ENCODE results near the gene HDAC3. TPM values are rescaled to one million over a fixed set of nuclear protein-coding genes. Genes with fewer than 3 reads are reported as not detected.
A peak's percentile ranks its signal among the peaks of the same experiment; 100 is the strongest.

The HDAC3 gene
- 10 to 100 TPM; 66.1 to 73.8 (median 71.7) TPM for total RNA-seq

DNA sequence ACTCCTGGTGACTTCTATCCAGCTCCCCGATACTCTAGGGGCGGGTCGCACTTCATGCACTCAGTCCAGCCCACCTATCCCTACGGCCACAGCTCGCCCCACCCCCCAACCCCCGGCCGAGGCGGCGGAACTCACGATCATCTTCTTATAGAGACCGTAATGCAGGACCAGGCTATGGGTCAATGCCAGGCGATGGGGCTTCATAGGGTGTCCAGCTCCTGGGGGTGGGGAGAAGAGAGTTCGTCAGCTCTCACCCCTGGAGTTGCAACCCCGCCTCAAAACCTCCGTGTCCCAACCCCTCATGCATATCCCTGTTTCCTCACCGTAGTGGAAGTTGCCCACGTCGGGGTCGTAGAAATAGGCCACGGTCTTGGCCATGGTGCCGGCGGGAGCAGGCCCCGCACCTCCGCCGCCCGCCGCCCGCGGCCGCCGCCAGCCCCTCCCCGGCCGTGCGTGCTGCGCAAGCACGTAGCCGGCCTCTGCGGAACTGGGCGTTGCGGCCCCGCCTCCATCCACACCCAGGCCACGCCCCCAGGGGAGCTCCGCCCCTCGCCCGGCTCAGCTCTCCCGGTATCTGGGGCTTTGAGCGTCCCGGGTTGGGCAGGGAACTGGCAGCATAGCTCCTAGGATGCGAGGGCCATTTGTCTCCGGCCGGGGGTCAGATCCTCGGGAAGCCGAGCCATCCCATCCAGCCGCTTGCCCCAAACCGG lies at the start of gene HDAC3, which contains the start of gene RELL2:
HDAC3 (minus strand) TSS at position 437 of the 710 bp plus-strand sequence; CDS start at position 378, 59 bp downstream.
RELL2 (plus strand) TSS at position 585 of the 710 bp plus-strand sequence. CDS start 1,229 bp downstream, outside the sequence.
- peak within 1 kb of the TSS; percentile 92 for H3K4me3 Mint-ChIP-seq
- no peaks in the 10 kb centered on the region for H3K9me3 Mint-ChIP-seq
- peak; percentile 96 for DNase-seq
- H3K27me3 Mint-ChIP-seq (ENCODE audit: low read depth): peaks cover 1% of the 10 kb centered on the region
- ATAC-seq: peak; percentile 83 to 88
- peaks cover 15% of the 10 kb centered on the region for H3K36me3 Mint-ChIP-seq (ENCODE audit: insufficient read depth)
- H3K4me1 Mint-ChIP-seq (ENCODE audit: low read depth): peaks cover 39% of the 10 kb centered on the region

DNA sequence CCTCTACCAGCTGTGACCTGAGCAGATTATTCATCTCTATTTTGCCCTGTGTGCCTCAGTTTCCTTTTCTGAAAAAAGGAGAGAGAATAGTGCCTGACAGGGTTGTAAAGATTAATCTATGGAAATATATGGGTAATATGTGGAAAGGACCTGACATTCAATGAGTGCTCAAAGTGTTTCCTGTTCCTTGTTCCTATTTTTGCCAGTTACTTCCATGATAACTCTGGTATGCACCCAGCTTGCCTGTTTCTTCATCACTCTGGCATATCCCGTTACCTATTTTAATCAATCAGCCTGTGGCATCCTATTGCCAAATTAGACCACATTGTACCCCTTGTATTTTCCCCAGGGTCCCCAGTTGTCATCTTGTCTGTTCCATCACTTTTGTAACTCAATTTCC lies 48.9 kb upstream of the HDAC3 start:
- Mint-ChIP-seq H3K9me3 (no peaks in the 10 kb centered on the region), H3K27me3 (ENCODE audit: low read depth) (peaks cover 3% of the 10 kb centered on the region), H3K36me3 (ENCODE audit: insufficient read depth) (no peaks in the 10 kb centered on the region), H3K4me1 (ENCODE audit: low read depth) (peaks cover 20% of the 10 kb centered on the region), H3K4me3 (no peak overlapping the region)
- DNase-seq (no peak), ATAC-seq (no peak)

DNA sequence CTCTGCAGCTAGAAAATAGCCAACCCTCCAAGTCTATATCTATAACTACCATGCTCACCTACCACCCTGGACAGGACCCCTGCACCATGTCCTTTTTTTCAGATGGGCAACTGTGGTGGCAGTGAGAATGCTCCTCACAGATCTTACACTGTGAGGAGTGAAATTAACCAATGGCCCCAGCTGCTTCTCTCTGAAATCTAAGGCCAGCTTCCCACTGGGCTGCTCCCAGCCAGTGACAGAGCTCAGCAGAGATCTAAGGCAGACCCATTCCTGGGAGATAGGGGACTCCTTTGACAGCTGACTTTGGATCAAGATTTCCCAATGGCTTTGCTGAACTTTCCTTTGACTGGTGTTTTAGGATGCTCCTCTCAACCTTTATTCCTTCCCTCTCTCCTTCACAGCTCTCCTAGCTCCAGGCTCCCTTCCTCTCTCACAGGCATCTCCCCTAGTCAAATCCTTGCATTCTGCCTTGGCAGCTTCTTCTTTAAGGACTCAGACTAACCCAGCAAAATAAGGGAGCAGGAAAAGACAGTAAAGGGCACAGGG lies 47.0 kb upstream of the HDAC3 start:
- ATAC-seq: no peak
- no peak for DNase-seq
- Mint-ChIP-seq H3K36me3 (ENCODE audit: insufficient read depth) (no peaks in the 10 kb centered on the region), H3K4me1 (ENCODE audit: low read depth) (peaks cover 20% of the 10 kb centered on the region), H3K4me3 (no peak overlapping the region), H3K9me3 (no peaks in the 10 kb centered on the region), H3K27me3 (ENCODE audit: low read depth) (no peaks in the 10 kb centered on the region)

DNA sequence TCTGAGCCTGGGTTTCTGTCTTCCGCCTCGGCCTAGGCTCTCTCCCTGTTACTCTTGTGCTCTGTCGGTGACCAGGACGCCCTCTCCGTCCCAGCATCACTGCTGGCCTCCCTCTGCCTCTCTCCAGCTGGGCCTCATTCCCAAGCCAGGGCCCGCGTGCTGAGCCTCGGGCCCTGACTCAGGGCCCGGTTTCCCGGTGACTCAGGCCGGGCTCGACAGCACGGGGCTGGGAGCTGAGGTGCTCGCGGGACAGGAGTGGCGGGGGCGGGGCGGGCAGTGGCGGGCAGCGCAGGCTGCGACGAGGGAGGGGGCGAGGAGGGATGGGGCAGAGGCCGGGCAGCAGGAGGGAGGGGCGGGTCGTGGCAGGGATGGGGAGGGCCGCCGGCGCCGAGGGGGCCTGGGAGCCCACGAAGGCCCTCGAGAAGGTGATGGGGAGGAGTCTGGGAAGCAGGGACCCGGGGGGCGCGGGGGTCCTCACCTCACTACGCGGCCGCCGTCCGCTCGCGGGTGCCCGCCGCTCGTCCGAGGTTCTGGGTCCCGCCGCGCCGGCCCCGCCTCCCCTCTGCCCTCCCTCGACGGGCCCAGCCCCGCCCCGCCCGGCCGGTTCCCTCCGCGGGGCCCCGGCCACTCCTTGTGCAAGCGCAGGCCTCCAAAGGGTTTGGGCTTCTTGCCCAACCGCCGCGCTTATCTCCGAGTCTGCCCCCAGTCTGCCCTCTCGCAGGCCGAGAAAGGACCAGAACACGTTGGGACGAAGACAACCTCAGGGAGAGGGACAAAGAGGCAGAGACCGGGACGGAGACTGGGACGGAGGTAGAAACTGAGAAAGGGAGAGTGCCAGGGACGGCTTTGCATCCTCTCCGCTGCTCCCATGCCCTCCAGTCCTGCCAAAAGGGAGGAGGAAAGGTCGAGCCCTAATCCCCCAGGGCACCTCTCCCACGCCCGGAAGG lies 45.3 kb upstream of the HDAC3 start, which contains the start of gene ARAP3:
ARAP3 (minus strand) TSS at position 536 of the 947 bp plus-strand sequence. CDS start 1,744 bp downstream, outside the sequence.
- peak within 1 kb of the TSS; percentile 75 for H3K4me3 Mint-ChIP-seq
- no peaks in the 10 kb centered on the region for H3K36me3 Mint-ChIP-seq (ENCODE audit: insufficient read depth)
- H3K9me3 Mint-ChIP-seq: no peaks in the 10 kb centered on the region
- DNase-seq: peak; percentile 22
- peaks cover 20% of the 10 kb centered on the region for H3K4me1 Mint-ChIP-seq (ENCODE audit: low read depth)
- peak; percentile 72 to 77 for ATAC-seq
- H3K27me3 Mint-ChIP-seq (ENCODE audit: low read depth): no peaks in the 10 kb centered on the region

DNA sequence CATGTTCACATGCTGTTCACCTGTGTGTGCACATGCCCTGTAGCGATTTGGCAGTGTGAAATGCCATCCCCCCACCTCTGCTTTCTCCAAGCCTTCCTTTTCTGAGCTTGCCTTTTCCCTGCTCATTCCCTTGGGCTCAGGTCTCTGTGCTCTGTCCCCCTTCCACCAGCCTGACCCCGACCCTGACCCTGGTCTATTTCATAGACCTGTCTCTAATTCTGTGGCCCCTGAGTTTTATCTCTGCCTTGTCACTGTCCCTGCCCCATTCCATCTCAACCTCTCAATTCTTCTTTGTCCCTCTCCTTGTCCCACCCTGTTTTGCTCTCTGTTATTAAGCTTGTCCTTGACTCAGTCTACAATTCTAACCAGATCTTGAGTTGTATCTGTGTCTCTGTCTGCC lies 44.6 kb upstream of the HDAC3 start:
- Mint-ChIP-seq H3K27me3 (ENCODE audit: low read depth) (no peaks in the 10 kb centered on the region), H3K9me3 (no peaks in the 10 kb centered on the region), H3K36me3 (ENCODE audit: insufficient read depth) (no peaks in the 10 kb centered on the region), H3K4me1 (ENCODE audit: low read depth) (peaks cover 20% of the 10 kb centered on the region), H3K4me3 (peak overlapping the region; percentile 75)
- no peak for DNase-seq
- ATAC-seq: no peak

DNA sequence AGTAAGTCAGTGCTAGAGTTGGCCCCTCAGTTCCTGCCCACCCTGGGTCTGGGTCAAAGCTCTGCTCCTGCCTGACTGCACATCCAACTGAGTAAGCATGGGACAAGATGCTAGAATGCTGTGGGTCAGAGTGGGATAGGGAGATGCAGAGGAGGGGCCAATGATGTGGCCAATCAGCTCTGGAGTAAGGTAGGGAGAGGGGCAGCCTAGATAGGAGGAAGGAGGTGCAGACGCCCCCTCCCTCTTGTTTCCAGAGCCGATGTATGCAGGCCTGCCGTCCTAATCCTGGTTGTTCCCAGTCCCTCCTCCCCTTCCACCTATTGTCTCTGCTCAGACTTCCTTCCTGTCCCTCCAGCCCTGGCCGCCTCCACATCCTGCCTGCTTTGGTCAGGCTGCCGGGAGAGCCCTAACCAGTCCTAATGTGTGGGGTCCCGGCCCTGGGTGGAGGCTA lies 44.1 kb upstream of the HDAC3 start:
- Mint-ChIP-seq H3K36me3 (ENCODE audit: insufficient read depth) (no peaks in the 10 kb centered on the region), H3K27me3 (ENCODE audit: low read depth) (no peaks in the 10 kb centered on the region), H3K4me1 (ENCODE audit: low read depth) (peaks cover 20% of the 10 kb centered on the region), H3K9me3 (no peaks in the 10 kb centered on the region), H3K4me3 (peak overlapping the region; percentile 75)
- DNase-seq (no peak), ATAC-seq (no peak)

DNA sequence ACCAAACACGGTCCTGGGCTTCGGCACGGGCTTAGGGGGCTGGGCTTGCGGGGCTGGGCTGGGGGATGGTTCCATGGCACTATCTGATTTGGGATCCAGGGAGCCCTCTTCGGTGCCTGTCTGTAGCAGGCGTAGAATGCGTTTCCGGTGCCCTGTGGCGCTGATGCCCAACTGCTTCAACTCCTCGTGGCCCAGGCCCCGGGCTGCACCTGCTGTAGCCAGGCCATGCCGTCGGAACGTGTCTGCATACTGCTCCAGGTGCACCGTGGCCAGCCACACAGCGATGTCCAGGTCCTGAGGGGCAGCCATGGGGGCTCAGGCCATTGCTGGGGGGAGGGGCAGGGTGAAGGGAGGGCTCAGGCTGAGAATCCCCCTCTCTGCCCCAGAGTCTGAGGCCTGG lies 43.5 kb upstream of the HDAC3 start:
- H3K27me3 Mint-ChIP-seq (ENCODE audit: low read depth): no peaks in the 10 kb centered on the region
- DNase-seq (no peak), ATAC-seq (no peak)
- no peaks in the 10 kb centered on the region for H3K36me3 Mint-ChIP-seq (ENCODE audit: insufficient read depth)
- peaks cover 20% of the 10 kb centered on the region for H3K4me1 Mint-ChIP-seq (ENCODE audit: low read depth)
- no peaks in the 10 kb centered on the region for H3K9me3 Mint-ChIP-seq
- H3K4me3 Mint-ChIP-seq: no peak overlapping the region

DNA sequence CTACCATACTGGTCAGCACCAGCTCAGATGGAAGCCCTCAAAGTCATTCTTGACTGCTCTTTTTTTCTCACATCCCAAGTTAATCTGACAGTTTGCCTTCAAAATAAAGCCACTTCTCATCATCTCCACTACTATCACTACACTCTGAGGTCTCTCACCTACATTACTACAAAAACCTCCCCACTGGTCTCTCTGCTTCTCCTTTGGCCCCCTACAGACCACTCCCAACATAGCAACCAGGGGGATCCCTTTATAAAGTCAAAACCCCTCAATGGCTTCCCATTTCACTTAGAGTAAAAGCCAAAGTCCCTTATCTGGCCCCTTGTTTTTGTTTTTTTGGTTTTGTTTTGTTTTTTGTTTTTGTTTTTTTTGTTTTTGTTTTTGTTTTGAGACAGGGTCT lies 40.8 kb upstream of the HDAC3 start:
- Mint-ChIP-seq H3K4me1 (ENCODE audit: low read depth) (peaks cover 9% of the 10 kb centered on the region), H3K27me3 (ENCODE audit: low read depth) (no peaks in the 10 kb centered on the region), H3K9me3 (no peaks in the 10 kb centered on the region), H3K36me3 (ENCODE audit: insufficient read depth) (no peaks in the 10 kb centered on the region), H3K4me3 (no peak overlapping the region)
- DNase-seq (no peak), ATAC-seq (no peak)

DNA sequence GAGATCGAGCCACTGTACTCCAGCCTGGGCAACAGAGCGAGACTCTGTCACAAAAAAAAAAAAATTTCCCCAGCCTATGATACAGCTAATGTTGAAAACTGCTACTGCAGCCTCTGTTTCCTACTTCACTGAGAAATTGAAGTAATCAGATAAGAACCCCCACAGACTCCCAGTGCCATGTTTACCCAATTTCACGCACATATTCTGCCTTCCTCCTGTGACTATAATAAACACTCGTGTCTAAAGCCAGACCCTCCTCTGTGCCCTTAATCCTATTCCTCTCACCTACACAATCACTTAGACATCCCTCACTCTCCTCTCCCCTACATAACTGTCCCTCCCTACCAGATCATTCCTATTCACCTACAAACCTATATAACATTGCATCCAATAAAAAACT lies 39.0 kb upstream of the HDAC3 start:
- no peak overlapping the region for H3K4me3 Mint-ChIP-seq
- no peaks in the 10 kb centered on the region for H3K36me3 Mint-ChIP-seq (ENCODE audit: insufficient read depth)
- no peak for DNase-seq
- H3K4me1 Mint-ChIP-seq (ENCODE audit: low read depth): no peaks in the 10 kb centered on the region
- no peaks in the 10 kb centered on the region for H3K27me3 Mint-ChIP-seq (ENCODE audit: low read depth)
- ATAC-seq: no peak
- no peaks in the 10 kb centered on the region for H3K9me3 Mint-ChIP-seq

DNA sequence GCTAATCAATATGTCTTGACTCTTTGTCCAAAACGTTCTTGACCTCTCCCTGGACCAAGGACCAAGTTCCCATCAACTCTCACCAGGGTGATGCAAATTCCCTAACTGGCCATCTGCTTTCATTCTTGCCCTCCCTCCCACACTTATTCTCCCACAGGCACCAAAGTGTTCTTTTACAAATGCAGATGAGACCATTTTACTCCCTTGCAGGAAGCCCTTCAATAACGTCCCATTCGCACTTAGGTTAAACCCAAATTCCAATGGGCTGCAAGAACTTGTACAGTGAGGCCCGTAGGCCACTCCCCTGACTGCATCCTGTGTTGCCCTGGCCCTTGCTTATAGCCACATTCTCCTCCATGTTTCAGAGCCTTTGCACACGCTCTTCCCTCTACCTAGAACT lies 38.1 kb upstream of the HDAC3 start:
- no peaks in the 10 kb centered on the region for H3K27me3 Mint-ChIP-seq (ENCODE audit: low read depth)
- H3K4me3 Mint-ChIP-seq: no peak overlapping the region
- no peak for ATAC-seq

DNA sequence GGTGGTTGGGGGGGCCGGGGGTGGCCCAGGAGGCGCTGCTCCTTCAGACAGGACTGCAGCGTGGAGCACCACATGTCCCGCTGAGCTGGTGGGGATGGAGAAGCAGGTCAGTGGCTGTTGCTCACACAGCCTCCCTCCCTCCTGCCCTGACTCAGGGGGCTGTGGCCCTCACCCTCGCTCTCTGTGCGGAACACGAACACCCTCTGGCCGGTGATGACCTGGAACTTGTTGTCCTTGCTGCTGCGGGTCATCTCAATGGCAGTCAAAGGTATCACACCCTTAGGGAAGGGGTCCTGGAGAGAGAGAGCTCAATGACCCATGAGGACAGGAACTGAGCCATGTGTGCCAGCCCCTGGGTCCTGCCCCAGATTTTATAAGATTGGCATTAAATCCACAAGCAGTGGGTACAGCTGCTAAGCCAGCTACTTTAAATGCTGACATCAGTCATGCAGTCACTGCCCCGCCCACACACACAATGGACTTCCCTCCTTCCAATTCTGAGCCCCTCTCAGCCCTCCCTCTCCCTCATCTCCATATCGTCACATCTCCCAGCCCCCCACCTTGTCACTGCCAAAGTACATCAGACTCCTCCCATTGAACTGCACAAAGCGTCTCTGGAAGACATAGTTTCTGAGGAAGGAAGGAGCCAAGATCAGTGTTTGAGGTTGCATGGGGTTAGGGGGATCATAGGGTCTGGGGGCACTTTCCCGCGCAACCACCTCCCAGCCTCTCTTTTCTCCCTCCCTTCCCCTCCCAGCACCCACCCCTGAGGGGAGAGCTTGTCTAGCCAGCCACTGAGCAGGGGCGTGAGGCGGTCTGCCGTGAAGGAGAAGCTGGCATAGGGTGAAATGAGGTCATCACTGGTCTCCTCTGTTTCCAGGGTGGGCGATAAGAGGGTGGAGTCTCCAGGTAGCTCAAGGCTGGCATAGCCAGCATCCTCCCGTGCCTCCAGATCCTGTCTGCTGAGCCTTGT lies 36.5 kb upstream of the HDAC3 start:
- H3K9me3 Mint-ChIP-seq: no peaks in the 10 kb centered on the region
- ATAC-seq (no peak), DNase-seq (no peak)
- no peaks in the 10 kb centered on the region for H3K4me1 Mint-ChIP-seq (ENCODE audit: low read depth)
- H3K4me3 Mint-ChIP-seq: no peak overlapping the region
- H3K36me3 Mint-ChIP-seq (ENCODE audit: insufficient read depth): no peaks in the 10 kb centered on the region
- no peaks in the 10 kb centered on the region for H3K27me3 Mint-ChIP-seq (ENCODE audit: low read depth)

More for the DNA sequence above, 38.1 kb upstream of the HDAC3 start:
- Mint-ChIP-seq H3K9me3 (no peaks in the 10 kb centered on the region), H3K36me3 (ENCODE audit: insufficient read depth) (no peaks in the 10 kb centered on the region), H3K4me1 (ENCODE audit: low read depth) (no peaks in the 10 kb centered on the region)
- no peak for DNase-seq

DNA sequence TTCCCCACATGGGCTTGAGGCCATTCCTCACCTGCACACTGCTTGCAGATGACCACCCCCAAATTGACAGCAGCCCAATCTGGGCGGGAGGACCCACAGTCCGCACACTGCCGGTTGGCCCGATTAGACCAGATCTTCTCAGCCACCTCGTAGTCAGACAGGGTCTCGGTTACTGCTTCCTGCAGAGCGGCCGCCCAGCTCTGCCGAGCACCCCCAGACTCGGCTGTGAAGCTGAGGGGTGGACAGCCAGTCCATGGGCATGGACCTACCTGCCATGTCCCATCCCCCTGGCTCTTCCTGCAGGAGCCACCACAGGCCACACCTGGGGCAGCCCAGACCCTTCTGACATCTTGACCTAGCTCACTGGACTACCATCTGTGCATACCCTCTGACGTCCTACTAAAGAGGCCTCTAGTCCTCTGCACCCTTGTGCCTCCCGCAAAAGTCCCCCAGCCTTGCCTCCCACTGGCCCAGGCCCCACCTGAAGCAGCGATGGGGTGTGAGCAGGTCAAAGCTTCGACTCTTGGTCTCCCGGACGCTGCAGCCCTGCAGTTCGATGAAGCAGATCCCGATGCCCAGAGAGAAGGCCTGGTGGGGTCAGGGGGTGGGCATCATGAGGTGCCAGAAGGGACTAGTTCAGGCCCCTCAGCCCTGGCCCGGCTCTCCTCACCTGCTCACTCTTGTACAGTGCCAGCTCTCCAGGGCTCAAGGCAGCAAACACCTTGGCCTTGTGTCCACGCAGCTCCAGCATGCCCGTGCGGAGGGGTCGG lies 35.6 kb upstream of the HDAC3 start:
- no peak overlapping the region for H3K4me3 Mint-ChIP-seq
- no peaks in the 10 kb centered on the region for H3K27me3 Mint-ChIP-seq (ENCODE audit: low read depth)
- no peaks in the 10 kb centered on the region for H3K36me3 Mint-ChIP-seq (ENCODE audit: insufficient read depth)
- ATAC-seq (no peak), DNase-seq (no peak)
- H3K4me1 Mint-ChIP-seq (ENCODE audit: low read depth): no peaks in the 10 kb centered on the region
- H3K9me3 Mint-ChIP-seq: no peaks in the 10 kb centered on the region

DNA sequence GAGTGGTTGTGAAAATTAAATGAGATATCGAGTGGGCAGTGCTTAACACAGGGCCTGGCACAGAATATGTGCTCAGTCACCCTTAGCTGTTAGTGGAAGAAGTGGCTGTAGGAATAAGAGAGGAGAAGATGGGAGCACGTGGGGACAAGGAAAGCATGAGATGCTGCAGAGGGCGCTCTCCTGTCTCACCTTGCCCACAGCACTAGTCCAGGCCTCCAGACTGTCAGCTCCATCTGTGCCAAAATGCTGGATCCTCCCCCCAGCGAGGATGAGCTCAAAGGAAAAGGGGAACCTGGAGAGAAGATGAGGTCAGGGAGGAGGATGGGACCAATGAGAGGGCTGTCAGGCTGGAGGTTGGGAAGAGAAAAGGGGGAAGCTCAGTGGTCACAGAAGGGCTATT lies 32.9 kb upstream of the HDAC3 start:
- Mint-ChIP-seq H3K4me1 (ENCODE audit: low read depth) (peaks cover 3% of the 10 kb centered on the region), H3K27me3 (ENCODE audit: low read depth) (no peaks in the 10 kb centered on the region), H3K4me3 (no peak overlapping the region), H3K36me3 (ENCODE audit: insufficient read depth) (no peaks in the 10 kb centered on the region), H3K9me3 (no peaks in the 10 kb centered on the region)
- DNase-seq (no peak), ATAC-seq (no peak)

All from activated T-cell treated with anti-CD3 and anti-CD28 coated beads, Interleukin-2, amount 50 U/mL, for 4 hours (primary cell).